ENCODE data around the gene RILPL2.

RILPL2 gene

DNA sequence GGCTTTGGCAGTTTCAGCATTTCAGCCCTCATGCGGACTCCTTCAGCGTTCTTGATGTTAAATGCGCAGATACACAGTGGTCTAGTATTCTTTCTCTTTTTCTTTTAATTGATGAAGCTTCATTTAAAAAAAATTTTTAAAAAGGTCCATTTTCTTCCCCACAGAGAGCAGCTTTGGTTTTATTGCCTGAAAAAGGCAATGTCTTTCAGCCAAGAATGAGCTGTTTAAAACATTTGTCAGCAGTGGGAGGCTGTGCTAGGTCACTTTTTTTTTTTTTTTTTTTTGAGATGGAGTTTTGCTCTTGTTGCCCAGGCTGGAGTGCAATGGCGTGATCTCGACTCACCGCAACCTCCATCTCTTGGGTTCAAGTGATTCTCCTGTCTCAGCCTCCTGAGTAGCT lies 39.1 kb downstream of the RILPL2 start:
- TF ChIP-seq, protein P1, sequence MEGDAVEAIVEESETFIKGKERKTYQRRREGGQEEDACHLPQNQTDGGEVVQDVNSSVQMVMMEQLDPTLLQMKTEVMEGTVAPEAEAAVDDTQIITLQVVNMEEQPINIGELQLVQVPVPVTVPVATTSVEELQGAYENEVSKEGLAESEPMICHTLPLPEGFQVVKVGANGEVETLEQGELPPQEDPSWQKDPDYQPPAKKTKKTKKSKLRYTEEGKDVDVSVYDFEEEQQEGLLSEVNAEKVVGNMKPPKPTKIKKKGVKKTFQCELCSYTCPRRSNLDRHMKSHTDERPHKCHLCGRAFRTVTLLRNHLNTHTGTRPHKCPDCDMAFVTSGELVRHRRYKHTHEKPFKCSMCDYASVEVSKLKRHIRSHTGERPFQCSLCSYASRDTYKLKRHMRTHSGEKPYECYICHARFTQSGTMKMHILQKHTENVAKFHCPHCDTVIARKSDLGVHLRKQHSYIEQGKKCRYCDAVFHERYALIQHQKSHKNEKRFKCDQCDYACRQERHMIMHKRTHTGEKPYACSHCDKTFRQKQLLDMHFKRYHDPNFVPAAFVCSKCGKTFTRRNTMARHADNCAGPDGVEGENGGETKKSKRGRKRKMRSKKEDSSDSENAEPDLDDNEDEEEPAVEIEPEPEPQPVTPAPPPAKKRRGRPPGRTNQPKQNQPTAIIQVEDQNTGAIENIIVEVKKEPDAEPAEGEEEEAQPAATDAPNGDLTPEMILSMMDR (IDR thresholded peaks at IDR 0.05): no peak

GRCh38 chr12:123396954-123397353 lies 39.5 kb downstream of the RILPL2 start:
- TF ChIP-seq, protein P1 (IDR thresholded peaks at IDR 0.05): no peak

DNA sequence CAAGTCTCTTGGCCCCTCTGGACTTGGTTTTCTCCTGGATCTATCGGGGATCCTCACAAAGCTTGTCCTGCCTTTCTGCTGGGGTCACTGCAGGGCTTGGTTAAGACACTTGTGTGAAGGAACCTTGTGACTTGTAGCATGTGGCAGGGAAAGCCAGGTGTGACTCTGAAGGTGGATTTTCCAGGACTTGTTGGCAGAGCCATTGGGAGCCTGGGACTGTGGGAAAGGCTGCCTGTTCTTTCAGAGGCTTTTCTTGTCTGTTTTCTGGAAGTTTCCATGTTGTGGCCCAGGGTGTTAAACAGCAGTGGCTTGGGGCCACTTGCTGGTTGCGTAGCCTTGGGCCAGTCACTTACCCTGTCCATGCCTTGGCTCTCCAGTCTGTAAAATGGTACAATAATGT lies 39.9 kb downstream of the RILPL2 start:
- TF ChIP-seq, protein P1 (IDR thresholded peaks at IDR 0.05): no peak

DNA sequence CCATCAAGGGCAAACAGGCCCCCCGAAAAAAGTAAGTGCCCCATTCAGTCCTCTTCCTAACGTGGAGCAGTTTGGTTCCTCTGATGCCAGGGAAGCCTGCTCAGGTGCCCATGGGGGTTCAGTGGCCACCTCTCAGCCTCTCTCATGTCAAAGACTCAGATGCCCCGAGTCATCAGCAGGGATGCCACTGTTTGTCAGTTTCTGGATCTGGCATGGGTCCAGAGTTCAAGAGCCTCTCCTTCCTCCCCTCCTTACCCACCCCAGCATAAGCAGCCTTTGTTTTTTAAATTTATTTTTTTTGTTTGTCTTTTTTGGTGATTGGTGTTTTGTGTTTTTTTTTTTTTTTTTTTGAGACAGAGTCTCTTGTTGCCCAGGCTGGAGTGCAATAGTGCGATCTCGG lies 41.2 kb downstream of the RILPL2 start:
- TF ChIP-seq, protein P1 (IDR thresholded peaks at IDR 0.05): no peak

GRCh38 chr12:123393747-123394146 lies 42.7 kb downstream of the RILPL2 start:
- TF ChIP-seq, protein P1 (IDR thresholded peaks at IDR 0.05): no peak

DNA sequence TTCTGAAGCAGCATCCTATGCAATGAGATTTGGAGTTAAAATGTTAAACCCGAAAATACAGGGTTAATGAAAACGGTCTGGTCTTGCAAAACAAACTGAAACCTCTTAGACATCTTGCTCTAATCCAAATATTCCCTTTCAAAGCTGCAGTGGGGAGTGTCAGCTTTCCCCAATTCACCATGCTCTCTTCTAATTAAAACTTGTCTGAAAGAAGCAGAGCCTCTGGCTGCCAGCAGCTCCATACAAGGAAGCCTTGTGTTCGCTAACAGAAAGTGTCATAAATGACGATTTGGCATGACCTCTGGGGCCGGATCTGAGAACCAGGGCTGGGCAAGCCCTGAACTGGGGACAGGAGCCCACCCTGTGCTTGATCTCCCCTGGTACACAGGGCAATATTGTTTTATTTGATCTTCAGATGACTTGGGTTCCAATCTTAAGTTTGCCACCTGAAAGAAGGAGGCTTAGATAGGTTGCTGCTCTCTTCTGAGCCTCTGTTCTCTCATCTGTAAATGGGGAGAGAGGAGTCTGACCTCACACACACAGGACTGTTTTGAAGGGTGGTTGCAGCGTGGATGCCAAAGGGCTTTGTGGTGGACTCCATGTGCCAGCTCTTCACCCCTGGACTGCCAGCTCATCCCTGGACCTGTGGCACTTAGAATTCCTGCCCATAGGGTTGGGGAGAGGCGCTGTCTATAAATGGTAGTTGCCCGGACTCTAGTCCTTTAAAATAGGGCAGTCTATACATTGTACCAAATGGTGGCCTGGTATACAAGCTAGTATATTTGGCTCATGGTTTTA lies 44.7 kb downstream of the RILPL2 start:
- TF ChIP-seq, protein P1 (IDR thresholded peaks at IDR 0.05): no peak

- TF ChIP-seq, protein P1 (IDR thresholded peaks at IDR 0.05): no peak
Measured at GRCh38 chr12:123390498-123391426, 45.7 kb downstream of the RILPL2 start.
